GM12891 (cell line): ENCODE measurements around the gene SULT1C3.

Source experiments
- PAX5 ChIP-seq: IDR thresholded peaks from 2 replicates; pipeline ENCODE4 v1.6.1; 2011; ENCODE audit warnings: low read length, moderate library complexity, mild to moderate bottlenecking; ENCODE audit not compliant: insufficient read depth, severe bottlenecking
- POLR2A ChIP-seq: IDR thresholded peaks from 2 replicates; pipeline ENCODE4 v1.6.1; 2011; ENCODE audit warnings: low read depth, low read length, control low read depth
- POLR2AphosphoS5 ChIP-seq: IDR thresholded peaks from 2 replicates; pipeline ENCODE4 v1.6.1; 2011; ENCODE audit warnings: low read depth, low read length, control low read depth
- POU2F2 ChIP-seq: IDR thresholded peaks from 2 replicates; pipeline ENCODE4 v1.6.1; 2011; ENCODE audit warnings: low read depth, mild to moderate bottlenecking, control low read depth, low read length, moderate library complexity
- SPI1 ChIP-seq: IDR thresholded peaks from 2 replicates; pipeline ENCODE4 v1.6.1; 2011; ENCODE audit warnings: low read depth, low read length, control low read depth
- TAF1 ChIP-seq: IDR thresholded peaks from 2 replicates; pipeline ENCODE4 v1.6.1; 2011; ENCODE audit warnings: low read depth, low read length, control low read depth

DNA sequence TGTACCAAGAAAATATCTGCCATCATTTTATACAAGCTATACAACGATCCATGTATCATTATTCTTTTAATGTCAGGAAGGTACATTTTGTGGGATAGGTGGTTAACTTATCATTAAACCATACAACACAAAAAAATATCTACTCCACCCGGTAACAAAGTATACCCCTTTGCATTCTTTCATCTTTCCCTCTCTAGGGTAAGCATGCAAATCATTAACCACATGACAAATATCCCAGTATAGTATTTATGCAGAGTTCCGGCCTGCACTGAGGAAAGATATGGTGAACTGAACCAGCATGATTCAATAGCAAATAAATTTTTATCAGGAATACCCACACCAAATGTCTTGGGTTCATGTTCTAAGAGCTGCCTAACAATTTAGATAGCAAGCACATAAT lies 26.4 kb downstream of the SULT1C3 start:
- TF ChIP-seq POLR2A (no peak), TAF1 (no peak), POLR2AphosphoS5 (no peak), POU2F2 (no peak), SPI1 (no peak), PAX5 (no peak)
